GM19023 (cell line): ENCODE measurements around the gene PTPRM.

Experiments
- ATAC-seq: cut with Tn5 transposase; IDR thresholded peaks from one replicate; pipeline ENCODE4 v1.9.1; 2021; ENCODE audit warnings: mild to moderate bottlenecking, moderate library complexity; ENCODE audit not compliant: unreplicated experiment

PTPRM gene

DNA sequence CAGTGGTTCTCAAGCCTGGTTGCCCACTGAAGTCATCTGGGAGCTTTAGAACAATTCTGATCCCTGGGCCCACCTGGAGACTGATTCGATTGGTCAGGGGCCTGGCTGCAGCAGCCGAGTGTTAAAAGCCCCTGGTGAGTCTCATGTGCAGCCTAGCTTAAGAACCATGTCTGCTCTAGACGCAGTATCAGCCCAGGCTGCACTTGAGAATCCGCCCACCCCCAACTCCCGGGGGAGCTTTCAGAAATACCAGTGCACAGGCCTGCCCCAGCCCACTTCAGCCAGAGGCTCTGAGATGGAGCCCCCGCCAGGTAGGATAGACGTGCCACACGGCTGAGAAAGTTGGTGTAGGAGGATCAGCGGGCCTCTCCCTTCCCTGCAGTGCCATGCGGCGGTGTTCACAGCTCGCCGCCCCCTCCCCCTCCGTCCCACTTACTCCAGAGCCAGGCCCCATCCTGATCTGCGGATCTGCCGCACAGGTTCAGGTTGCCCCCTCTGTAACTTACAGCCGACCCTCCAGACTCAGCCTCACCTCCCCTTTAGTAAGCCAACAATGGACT, 833.2 kb downstream of the PTPRM start:
- no peak for ATAC-seq

GRCh38 chr18:8400825-8401224, 833.7 kb downstream of the PTPRM start:
- no peak for ATAC-seq

- ATAC-seq = no peak
These were observed 834.5 kb downstream of the PTPRM start for GRCh38 chr18:8401606-8402005.

GRCh38 chr18:8402237-8402636, 835.1 kb downstream of the PTPRM start:
- no peak for ATAC-seq

- no peak for ATAC-seq
These were observed 836.6 kb downstream of the PTPRM start for GRCh38 chr18:8403713-8404112.

DNA sequence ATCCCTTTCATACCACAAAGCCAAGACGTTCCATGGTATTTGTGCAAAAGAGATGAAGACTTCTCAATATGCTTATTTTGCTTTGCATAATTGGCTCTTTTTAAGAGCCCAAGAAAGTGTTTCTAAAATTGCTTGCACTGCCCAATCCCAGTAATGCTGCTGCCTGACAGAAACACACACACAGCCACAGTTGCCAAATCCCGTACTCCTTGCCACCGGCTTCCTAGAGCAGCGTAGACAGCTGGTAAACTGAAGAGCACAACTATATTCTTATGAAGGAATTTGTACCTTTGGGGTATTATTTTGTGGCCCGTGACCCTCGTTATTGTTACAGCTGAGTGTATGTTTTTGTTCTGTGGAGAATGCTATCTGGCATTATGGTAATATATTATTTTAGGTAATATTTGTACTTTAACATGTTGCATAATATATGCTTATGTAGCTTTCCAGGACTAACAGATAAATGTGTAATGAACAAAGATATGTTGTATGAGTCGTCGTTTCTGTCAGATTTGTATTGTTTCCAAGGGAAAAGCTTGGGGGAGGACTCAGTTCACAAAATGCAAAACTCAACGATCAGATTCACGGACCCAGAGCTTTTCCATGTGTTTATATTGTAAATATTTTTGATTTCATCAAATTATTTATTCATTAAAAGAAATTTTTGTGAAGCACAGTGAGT, 839.2 kb downstream of the PTPRM start:
- no peak for ATAC-seq

GRCh38 chr18:8406868-8407250, 839.7 kb downstream of the PTPRM start:
- ATAC-seq = no peak

GRCh38 chr18:8409151-8409550, 842.0 kb downstream of the PTPRM start:
- no peak for ATAC-seq

DNA sequence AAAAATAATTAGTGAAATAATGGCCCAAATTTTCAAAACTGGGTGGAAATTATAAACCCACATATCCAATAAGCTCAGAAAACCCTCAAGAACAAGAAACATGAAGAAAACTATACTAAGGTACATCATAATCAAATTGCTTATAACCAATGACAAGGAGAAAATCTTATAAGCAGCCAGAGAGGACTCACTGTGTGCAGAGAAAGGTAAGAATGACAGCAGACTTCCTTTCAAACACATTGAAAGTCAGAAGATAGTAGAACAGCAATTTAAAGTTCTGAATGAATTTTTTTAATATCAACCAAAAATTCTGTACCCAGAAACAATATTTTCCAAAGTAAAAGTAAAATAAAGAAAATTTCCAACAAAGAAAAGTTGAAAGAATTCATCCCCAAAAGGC, 844.4 kb downstream of the PTPRM start:
- no peak for ATAC-seq

DNA sequence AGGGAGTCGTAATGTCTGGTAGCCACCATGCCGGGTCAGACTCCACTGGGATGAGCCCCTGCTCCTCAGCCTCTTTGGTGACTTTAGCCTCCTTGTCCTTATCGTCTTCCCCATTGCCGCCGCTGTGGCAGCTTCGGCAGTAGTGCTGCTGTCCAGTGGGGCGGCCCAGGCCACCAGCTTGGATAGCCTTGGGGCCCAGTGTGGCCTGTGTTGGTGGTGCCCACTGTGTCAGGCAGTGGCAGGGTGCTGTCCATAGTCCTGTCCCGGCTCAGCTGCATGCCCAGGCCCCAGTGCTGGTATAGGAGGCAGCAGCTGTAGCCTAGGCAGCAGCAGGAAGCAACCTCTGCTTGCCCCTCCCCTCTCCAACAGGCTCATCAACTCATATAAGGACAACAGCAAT, 845.0 kb downstream of the PTPRM start:
- no peak for ATAC-seq

- ATAC-seq = no peak
These were observed 846.1 kb downstream of the PTPRM start for GRCh38 chr18:8413189-8413588.

GRCh38 chr18:8413751-8414150, 846.6 kb downstream of the PTPRM start:
- no peak for ATAC-seq

GRCh38 chr18:8416212-8417019, 849.3 kb downstream of the PTPRM start:
- ATAC-seq = no peak

- no peak for ATAC-seq
These were observed 855.3 kb downstream of the PTPRM start for GRCh38 chr18:8422391-8422790.

DNA sequence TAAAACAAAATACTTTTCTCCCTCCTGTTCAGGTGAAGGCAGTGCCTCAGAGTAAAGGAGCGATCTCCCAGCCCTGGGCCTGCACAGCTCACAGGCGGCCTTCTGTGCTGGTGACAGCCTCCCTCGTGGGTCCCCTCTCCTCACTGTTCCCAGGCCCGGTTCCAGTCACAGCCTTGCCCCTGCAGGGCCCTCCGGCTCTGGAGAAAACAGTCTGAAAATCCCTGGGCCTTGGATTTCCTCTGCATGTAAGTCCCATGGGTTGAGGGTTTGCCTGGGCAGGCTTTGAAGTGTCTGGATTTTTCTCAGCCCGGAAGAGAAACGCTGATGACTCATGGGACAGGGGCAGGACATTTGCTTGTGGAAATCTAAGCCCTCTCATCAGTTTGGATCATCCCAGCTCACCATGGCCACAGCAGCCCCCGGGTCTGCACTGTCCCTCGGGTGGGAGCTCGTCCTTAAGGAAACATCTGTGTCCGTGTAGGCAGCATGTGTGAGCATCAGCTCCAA, 856.0 kb downstream of the PTPRM start:
- no peak for ATAC-seq

DNA sequence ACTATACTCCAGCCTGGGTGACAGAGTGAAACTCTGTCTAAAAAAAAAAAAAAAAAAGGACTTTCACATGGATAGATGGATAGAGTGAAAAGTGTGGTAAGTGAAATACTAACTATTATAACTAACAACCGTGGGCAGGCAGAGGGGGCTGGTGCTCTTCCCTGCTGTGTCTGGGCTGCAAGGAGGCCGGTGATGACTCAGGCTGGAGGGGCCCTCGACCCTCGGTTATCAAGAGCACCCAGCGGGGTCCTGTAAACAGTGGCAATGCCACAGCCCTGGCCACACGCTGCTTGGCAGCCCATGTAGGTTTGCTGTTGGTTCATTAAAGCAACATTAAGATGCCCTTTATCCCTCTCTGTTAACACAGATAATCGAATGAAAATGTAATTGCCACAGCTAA, 857.4 kb downstream of the PTPRM start:
- no peak for ATAC-seq

DNA sequence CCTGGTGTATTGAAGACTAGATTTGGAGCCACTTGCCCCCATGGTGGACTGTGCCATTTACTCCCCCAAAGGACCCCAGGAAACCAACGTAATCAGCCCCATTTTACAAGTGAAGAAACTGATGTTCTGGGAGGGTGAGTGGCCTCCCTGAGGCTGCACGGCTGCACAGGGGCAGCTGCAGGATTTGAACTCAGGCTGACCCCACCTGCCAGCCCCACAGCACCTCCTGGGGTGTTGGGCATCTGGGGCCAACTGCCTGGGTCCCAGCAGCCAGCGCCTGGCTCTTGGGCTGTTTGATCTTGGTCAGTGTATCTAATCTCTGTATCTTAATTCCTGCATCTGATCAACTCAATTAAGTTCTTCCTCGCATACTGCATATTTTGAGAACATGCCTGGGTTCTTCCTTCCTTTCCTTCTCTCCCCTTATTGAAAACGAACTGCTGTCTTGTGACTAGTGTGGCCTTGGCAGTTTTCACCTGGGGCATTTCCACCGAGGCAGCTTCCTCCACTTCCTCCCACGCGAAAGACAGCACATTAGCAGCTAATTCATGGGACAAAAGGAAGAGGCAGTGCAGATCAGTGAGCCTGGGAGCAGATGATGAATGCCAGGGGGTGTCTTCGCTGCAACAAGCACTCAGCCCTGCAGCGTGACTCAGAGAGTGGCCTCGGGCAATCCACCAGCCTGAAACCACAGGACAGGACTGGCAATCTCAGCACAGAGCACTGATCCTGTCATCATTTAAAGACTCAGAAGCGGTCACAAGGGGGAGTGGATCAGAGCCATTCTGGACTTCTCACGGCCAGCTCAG, 858.0 kb downstream of the PTPRM start:
- ATAC-seq = no peak

GRCh38 chr18:8426401-8426800, 859.3 kb downstream of the PTPRM start:
- no peak for ATAC-seq

- ATAC-seq = no peak
These were observed 860.2 kb downstream of the PTPRM start for GRCh38 chr18:8427339-8427738.

DNA sequence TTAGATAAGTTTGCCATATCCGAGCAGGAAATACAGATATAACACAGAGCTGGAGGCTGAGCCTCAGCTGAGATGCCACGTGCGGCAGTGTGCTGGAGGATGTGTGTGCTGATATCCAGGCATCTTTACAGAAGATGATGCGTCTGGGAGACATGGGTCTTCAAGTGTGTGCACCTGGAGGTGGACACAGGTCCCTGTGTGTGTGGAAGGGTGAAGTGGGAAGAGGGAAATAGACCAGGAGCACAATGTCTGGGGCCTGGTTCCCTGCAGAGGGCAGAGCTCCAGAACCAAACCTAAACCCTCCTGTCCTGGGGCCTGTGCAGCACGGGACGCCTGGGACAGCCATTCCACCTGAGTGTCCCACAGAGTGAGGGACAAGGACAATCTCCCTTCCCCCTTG, 861.8 kb downstream of the PTPRM start:
- ATAC-seq = no peak

DNA sequence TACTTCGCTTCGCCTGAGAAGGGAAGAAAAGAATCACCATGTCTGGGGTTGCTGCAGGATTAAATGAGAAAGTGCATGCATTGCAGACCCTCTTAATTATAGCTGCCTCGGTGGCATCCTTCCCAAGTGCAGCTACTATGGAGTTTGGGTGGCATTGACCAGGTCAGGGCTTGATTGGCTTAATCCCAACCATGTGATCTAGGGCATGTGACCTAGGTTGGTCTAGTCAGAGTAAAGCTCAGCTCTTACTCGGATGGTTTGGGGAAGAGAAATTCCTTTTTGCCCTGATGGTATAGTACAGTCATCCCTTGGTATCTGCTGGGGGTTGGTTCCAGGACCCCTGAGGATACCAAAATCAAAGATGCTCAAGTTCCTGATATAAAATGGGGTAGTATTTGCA, 863.9 kb downstream of the PTPRM start:
- ATAC-seq = no peak
